ENCODE measurements around the gene SFXN4. TPM values are rescaled to one million over a fixed set of nuclear protein-coding genes. Genes with fewer than 3 reads are reported as not detected.
"Not testable (repeated sequence)": the region's sequence is repeated elsewhere in the genome, so short reads cannot be mapped to it uniquely, and the experiment has no call there.

SFXN4 gene
- total RNA-seq, 1 donor from 2014 or later, result 17.1 TPM

GRCh38 chr10:119143657-119144056, 21.9 kb downstream of the SFXN4 start:
- H3K4me3 ChIP-seq (ENCODE audit: low read depth, low read length), result no peak overlapping the region
- DNase-seq (ENCODE audit: low read depth), result no peak
- no peak for TF ChIP-seq CTCF (conservative IDR thresholded peaks at IDR 0.05; ENCODE audit: low read depth, low read length)

- TF ChIP-seq CTCF (conservative IDR thresholded peaks at IDR 0.05; ENCODE audit: low read depth, low read length), result no peak
- no peak for DNase-seq (ENCODE audit: low read depth)
- no peak overlapping the region for H3K4me3 ChIP-seq (ENCODE audit: low read depth, low read length)
Measured at GRCh38 chr10:119140603-119141245, 24.8 kb downstream of the SFXN4 start.

GRCh38 chr10:119139464-119140067, 25.9 kb downstream of the SFXN4 start:
- peak; percentile 65 for TF ChIP-seq CTCF (conservative IDR thresholded peaks at IDR 0.05; ENCODE audit: low read depth, low read length)
- H3K4me3 ChIP-seq (ENCODE audit: low read depth, low read length), result no peak overlapping the region
- no peak for DNase-seq (ENCODE audit: low read depth)

- DNase-seq (ENCODE audit: low read depth), result no peak
- TF ChIP-seq CTCF (conservative IDR thresholded peaks at IDR 0.05; ENCODE audit: low read depth, low read length), result no peak
- H3K4me3 ChIP-seq (ENCODE audit: low read depth, low read length), result no peak overlapping the region
Measured at GRCh38 chr10:119138346-119139306, 26.9 kb downstream of the SFXN4 start.

- DNase-seq (ENCODE audit: low read depth); H3K4me3 ChIP-seq (ENCODE audit: low read depth, low read length): not testable (repeated sequence)
Measured at GRCh38 chr10:119137878-119138277, 27.6 kb downstream of the SFXN4 start.

- H3K4me3 ChIP-seq (ENCODE audit: low read depth, low read length), result no peak overlapping the region
- no peak for TF ChIP-seq CTCF (conservative IDR thresholded peaks at IDR 0.05; ENCODE audit: low read depth, low read length)
- DNase-seq (ENCODE audit: low read depth), result no peak
Measured at GRCh38 chr10:119136084-119136483, 29.4 kb downstream of the SFXN4 start.

- no peak overlapping the region for H3K4me3 ChIP-seq (ENCODE audit: low read depth, low read length)
- no peak for TF ChIP-seq CTCF (conservative IDR thresholded peaks at IDR 0.05; ENCODE audit: low read depth, low read length)
- DNase-seq (ENCODE audit: low read depth), result no peak
Measured at GRCh38 chr10:119135513-119135881, 30.0 kb downstream of the SFXN4 start.
